ENCODE data around the gene SIAH2.

SIAH2 gene

DNA sequence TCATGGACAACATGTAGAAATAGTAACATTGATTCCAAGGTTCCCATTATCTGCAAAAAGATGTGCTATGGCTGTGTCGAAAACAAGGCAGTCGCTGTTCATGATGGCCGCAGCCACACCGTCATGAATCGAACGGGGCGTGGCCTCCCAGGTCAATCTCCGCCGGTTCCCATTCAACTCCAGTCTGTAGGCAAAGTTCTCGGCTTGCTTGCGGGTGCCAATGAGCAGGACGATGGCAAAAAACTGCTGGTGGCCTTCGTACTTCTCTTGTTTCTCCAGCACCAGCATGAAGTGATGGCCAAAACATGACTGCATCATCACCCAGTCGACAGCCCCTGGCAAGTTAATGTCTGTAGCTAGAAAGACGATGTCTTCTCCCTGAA, 20.8 kb downstream of the SIAH2 start:
- no peak overlapping the region for H3K27ac ChIP-seq
- TF ChIP-seq ZFX (IDR thresholded peaks at IDR 0.05; ENCODE audit: borderline replicate concordance) = no peak
- TF ChIP-seq, protein P1, sequence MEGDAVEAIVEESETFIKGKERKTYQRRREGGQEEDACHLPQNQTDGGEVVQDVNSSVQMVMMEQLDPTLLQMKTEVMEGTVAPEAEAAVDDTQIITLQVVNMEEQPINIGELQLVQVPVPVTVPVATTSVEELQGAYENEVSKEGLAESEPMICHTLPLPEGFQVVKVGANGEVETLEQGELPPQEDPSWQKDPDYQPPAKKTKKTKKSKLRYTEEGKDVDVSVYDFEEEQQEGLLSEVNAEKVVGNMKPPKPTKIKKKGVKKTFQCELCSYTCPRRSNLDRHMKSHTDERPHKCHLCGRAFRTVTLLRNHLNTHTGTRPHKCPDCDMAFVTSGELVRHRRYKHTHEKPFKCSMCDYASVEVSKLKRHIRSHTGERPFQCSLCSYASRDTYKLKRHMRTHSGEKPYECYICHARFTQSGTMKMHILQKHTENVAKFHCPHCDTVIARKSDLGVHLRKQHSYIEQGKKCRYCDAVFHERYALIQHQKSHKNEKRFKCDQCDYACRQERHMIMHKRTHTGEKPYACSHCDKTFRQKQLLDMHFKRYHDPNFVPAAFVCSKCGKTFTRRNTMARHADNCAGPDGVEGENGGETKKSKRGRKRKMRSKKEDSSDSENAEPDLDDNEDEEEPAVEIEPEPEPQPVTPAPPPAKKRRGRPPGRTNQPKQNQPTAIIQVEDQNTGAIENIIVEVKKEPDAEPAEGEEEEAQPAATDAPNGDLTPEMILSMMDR (IDR thresholded peaks at IDR 0.05) = no peak

DNA sequence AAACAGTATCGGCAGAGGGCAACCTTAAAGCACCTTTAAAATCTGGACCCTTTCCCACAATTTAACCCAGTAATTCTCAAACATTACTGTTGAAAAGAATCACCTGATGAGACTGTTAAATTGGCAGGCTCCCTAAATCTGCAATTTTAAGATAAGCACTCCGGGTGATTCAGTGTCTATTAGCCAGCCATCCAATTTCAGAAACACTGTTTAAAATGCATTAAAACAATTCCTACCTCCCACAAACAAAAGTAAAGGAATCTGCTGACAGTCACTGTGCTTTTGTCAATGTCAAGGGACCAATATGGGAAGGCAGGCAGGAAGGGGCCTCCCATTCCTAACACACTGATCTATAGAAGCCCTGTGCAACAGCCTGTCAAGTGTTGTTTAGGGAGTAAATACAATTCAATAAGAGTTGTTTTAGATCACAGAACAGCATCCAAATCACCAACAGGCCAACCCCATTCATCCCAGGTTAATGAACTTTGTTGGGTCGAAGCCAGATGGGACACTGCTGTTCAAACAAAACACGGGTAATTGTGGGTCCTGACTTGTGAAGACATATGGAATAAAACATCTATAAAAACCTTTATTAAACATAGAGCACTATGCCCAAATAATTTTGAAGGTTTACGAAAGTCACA, 21.4 kb downstream of the SIAH2 start:
- TF ChIP-seq, protein P1 (IDR thresholded peaks at IDR 0.05) = no peak
- no peak overlapping the region for H3K27ac ChIP-seq

DNA sequence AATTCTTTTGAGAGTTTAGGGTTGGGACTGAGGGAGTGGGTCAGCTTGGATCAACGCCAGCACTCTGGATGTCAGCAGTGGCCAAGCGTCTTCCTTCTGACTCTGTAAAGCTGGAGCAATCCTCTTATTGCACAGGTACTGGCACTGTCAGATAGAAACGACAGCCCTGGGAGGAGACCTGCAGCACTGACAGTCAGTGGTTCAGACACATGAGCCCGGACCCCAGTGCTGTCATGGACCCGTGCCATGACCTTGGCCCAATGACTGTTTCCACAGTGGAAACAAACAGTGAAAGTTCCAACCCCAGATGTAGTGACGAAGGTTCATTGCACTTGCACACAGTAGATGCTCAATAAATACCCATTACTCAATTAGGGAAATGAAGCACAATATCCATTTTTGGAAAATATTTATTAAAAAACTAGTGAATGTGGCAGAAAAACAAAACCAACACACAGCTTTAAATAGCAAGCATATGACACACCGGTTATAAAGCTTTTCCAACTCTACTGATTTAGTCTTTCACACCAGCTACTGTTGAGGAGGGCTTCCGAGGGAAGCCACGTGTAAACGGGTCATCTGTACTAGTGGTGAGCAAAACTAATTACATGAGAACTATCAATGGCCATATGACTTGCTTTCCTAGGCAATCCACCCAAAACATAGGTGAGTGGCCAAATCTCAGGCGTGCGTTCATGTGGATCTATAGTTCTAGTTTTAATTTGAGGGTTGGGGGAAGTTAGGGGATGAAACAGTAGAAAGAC, 22.1 kb downstream of the SIAH2 start:
- H3K27ac ChIP-seq = no peak overlapping the region

DNA sequence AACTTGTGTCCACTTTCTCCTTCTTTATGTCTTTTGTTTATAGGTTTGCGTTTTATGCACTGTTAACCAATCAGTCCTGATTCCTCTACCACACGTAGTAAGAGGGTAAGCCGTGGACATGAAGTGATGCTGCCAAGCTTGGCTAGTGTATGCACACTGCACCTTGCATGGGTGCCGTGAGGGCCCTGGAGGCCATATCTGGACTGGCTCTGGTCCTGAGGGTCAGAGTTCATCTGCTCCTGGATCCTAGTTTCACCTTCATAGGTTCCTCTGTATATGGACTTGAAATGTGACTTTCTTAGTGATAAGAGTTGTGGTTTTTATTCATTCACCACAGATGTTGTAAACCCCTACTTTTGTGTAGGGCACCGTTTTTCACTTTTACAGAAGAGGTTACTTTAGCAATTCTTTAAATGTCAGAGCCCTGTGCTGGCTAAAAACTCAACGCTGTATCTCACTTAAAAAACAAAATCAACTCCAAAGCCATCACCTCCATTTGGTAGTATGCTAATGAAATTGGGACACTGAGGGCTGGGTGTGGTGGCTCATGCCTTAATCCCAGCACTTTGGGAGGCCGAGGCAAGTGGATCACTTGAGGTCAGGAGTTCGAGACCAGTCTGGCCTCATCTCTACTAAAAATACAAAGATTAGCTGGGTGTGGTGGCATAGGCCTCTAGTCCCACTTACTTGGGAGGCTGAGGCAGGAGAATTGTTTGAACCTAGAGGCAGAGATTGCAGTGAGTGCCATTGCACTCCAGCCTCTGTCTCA, 22.9 kb downstream of the SIAH2 start:
- TF ChIP-seq ZFX (IDR thresholded peaks at IDR 0.05; ENCODE audit: borderline replicate concordance) = no peak
- TF ChIP-seq, protein P1 (IDR thresholded peaks at IDR 0.05) = no peak
- no peak overlapping the region for H3K27ac ChIP-seq

More for the DNA sequence above, 22.1 kb downstream of the SIAH2 start:
- TF ChIP-seq, protein P1 (IDR thresholded peaks at IDR 0.05) = no peak
- TF ChIP-seq ZFX (IDR thresholded peaks at IDR 0.05; ENCODE audit: borderline replicate concordance) = no peak

DNA sequence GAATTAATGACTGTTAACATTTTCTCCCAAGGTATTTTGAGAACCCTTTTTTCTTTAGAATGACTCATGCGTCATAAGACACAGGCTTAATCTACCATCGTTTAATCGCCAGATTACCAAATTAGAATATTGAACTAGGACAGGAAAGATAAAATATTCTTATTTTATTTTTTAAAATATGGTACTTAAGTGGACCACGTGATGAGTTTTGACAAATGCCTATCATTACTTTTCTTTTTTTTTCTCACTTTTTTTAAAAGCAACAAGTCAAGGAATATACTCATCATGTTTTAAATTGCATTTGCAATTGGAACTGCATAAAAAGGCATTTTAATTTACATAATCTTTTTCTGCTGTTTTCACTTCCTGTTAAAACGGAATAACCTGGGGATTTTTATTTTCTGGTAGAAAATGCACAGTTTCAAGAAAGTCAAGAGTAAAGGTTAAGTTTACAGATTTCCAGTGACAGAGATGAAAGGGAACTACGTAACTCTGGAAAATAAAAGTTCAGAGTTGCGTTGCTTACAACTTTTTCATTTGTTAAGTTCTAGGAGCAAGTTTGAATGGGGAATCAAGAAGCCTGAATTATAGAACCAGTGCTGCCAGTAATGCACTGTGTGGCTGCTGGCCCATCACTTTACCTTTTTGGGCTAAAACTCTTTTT, 23.6 kb downstream of the SIAH2 start:
- no peak overlapping the region for H3K27ac ChIP-seq
- TF ChIP-seq, protein P1 (IDR thresholded peaks at IDR 0.05) = no peak
- TF ChIP-seq ZFX (IDR thresholded peaks at IDR 0.05; ENCODE audit: borderline replicate concordance) = no peak

DNA sequence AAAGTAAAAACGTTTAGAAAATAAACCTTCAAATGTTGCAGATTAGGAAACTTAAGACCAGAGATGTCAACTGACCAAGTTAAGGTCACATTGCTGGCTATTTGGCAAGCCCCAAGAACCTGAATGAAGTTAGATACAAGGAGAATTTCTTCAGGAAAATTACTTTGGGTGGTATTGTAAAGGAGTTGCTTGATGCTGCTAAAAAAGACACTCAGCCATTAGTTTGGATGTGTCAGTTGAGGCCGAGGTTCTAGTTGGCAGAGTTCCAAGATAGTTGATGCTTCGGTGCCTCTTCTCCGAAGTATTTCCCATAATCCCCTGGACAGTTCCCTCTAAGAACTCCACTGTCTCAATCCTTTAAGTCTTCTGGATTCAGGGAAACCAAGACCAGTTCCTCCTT, 24.3 kb downstream of the SIAH2 start:
- no peak overlapping the region for H3K27ac ChIP-seq
- TF ChIP-seq ZFX (IDR thresholded peaks at IDR 0.05; ENCODE audit: borderline replicate concordance) = no peak

DNA sequence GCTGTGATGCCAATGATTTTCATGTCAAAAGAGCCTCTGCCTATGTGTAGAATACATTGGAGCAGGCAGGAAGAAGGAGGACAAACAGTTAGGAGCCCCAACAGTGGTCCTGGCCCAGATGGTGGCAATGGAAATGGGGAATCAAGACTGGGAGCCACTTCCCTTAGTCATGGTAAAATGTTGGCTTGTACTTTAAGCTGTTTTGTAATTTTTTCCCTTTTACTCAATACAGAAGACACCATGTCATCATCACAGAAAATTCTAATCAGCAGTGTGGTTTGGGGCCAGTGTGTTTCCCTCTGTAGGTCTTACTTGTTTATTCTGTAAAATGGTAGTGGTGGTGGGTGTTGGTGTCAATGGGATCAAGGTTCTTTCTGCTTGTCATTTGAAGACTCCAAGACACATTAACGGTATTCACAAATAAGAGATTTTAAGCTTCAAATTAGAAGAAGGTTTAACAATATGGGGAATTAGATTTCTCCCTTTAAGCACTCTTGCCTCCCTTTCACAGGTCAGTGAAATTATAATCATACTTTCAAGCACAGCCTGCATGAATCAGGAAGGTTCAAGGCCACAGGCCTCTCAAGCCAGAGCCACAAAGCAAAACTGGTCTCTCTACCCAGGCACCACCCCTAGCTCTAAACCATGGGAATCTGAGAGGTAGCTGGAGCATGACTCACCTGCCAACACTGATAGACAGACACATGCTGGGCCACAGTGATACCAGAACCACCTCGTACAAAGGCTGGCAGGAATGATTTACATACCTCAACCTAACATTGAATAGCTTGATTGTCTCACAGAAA, 24.9 kb downstream of the SIAH2 start:
- no peak for TF ChIP-seq ZFX (IDR thresholded peaks at IDR 0.05; ENCODE audit: borderline replicate concordance)
- TF ChIP-seq, protein P1 (IDR thresholded peaks at IDR 0.05) = no peak
- H3K27ac ChIP-seq = no peak overlapping the region; the same call in 1 of the 2 replicates
